Kasumi-1 (cell line): ENCODE measurements around the gene MAP3K19.
"Not testable (repeated sequence)": the region's sequence is repeated elsewhere in the genome, so short reads cannot be mapped to it uniquely, and the experiment has no call there.

Experiments used
- DNase-seq, 2 experiments: peaks; one replicate each; lab custom pipeline; 2025; lab: John Stamatoyannopoulos, UW

The MAP3K19 gene

GRCh38 chr2:134980639-134981038 lies 66.6 kb downstream of the MAP3K19 start:
- DNase-seq: no peak

GRCh38 chr2:134979221-134979620 lies 68.0 kb downstream of the MAP3K19 start:
- no peak for DNase-seq

GRCh38 chr2:134977104-134977503 lies 70.1 kb downstream of the MAP3K19 start:
- not testable (repeated sequence) for DNase-seq

GRCh38 chr2:134976074-134976702 lies 71.1 kb downstream of the MAP3K19 start:
- peak; percentile 100 for DNase-seq

- peak in 1 of 2 experiments; percentile 10 for DNase-seq
These were observed 71.8 kb downstream of the MAP3K19 start for GRCh38 chr2:134975281-134976009.

GRCh38 chr2:134973241-134974138 lies 73.8 kb downstream of the MAP3K19 start:
- no peak for DNase-seq

- DNase-seq: peak in 1 of 2 experiments; percentile 43
These were observed 80.1 kb downstream of the MAP3K19 start for GRCh38 chr2:134967166-134967565.

- no peak for DNase-seq
These were observed 89.8 kb downstream of the MAP3K19 start for GRCh38 chr2:134957477-134957876.

GRCh38 chr2:134955744-134956143 lies 91.5 kb downstream of the MAP3K19 start:
- no peak for DNase-seq

GRCh38 chr2:134954065-134954464 lies 93.2 kb downstream of the MAP3K19 start:
- no peak for DNase-seq

- DNase-seq: no peak
These were observed 94.6 kb downstream of the MAP3K19 start for GRCh38 chr2:134952608-134953007.

- DNase-seq: peak; percentile 13 to 34
These were observed 96.4 kb downstream of the MAP3K19 start for GRCh38 chr2:134950886-134951285.

- no peak for DNase-seq
These were observed 97.1 kb downstream of the MAP3K19 start for GRCh38 chr2:134949981-134950708.

GRCh38 chr2:134946073-134946472 lies 101.2 kb downstream of the MAP3K19 start:
- no peak for DNase-seq

GRCh38 chr2:134944975-134945374 lies 102.3 kb downstream of the MAP3K19 start:
- no peak for DNase-seq

- DNase-seq: peak; percentile 84 to 87
These were observed 103.7 kb downstream of the MAP3K19 start for GRCh38 chr2:134943540-134943939.

- no peak for DNase-seq
These were observed 110.6 kb downstream of the MAP3K19 start for GRCh38 chr2:134936691-134937090.

- DNase-seq: no peak
These were observed 112.6 kb downstream of the MAP3K19 start for GRCh38 chr2:134934641-134935040.

- DNase-seq: no peak
These were observed 113.1 kb downstream of the MAP3K19 start for GRCh38 chr2:134934150-134934549.

- DNase-seq: no peak
These were observed 113.5 kb downstream of the MAP3K19 start for GRCh38 chr2:134933732-134934131.

- DNase-seq: no peak
These were observed 114.3 kb downstream of the MAP3K19 start for GRCh38 chr2:134932864-134933526.
